Type B pancreatic cell (in vitro differentiated cells): ENCODE results near the gene LRRN4. TPM values are rescaled to one million over a fixed set of nuclear protein-coding genes. Genes with fewer than 3 reads are reported as not detected.

Experiments used
- DNase-seq: peaks from one replicate; pipeline ENCODE4 v3.0.0; 2021; ENCODE audit warnings: mixed read lengths; ENCODE audit not compliant: unreplicated experiment; ENCODE audit errors: extremely low spot score
- H3K27ac Mint-ChIP-seq: 2 replicates; pipeline ENCODE4 v1.8.0; 2021; ENCODE audit warnings: mild to moderate bottlenecking, mixed read lengths
- H3K27me3 Mint-ChIP-seq: 2 replicates; pipeline ENCODE4 v1.8.0; 2021; ENCODE audit warnings: mixed read lengths
- H3K36me3 Mint-ChIP-seq: 2 replicates; pipeline ENCODE4 v1.8.0; 2021; ENCODE audit warnings: mixed read lengths
- H3K4me1 Mint-ChIP-seq: one replicate; pipeline ENCODE4 v1.8.0; 2021; ENCODE audit warnings: mixed read lengths; ENCODE audit not compliant: unreplicated experiment
- H3K4me3 Mint-ChIP-seq: 2 replicates; pipeline ENCODE4 v1.8.0; 2021; ENCODE audit warnings: mild to moderate bottlenecking, mixed read lengths
- H3K9me3 Mint-ChIP-seq: 2 replicates; pipeline ENCODE4 v1.8.0; 2021; ENCODE audit warnings: mixed read lengths
- CTCF ChIP-seq: fragments of 200-600 bp; sonication (generic); conservative IDR thresholded peaks from 2 replicates; pipeline ENCODE4 v1.5.0; 2021; ENCODE audit warnings: antibody characterized with exemption, mild to moderate bottlenecking
- total RNA-seq: library from RNA; stranded (reverse); gene quantifications from 2 replicates; pipeline ENCODE4 v1.2.1, GENCODE V29; 2021; ENCODE audit warnings: low replicate concordance

LRRN4 gene
- total RNA-seq, 1 donor from 2014 or later, result 12.5 TPM

GRCh38 chr20:6070829-6071695 lies 17.2 kb upstream of the LRRN4 start:
- no peaks in the 10 kb centered on the region for H3K9me3 Mint-ChIP-seq
- peaks cover 6% of the 10 kb centered on the region for H3K4me1 Mint-ChIP-seq
- H3K27ac Mint-ChIP-seq, result no peak overlapping the region
- H3K27me3 Mint-ChIP-seq, result no peaks in the 10 kb centered on the region
- H3K4me3 Mint-ChIP-seq, result no peak overlapping the region
- TF ChIP-seq CTCF, result no peak
- DNase-seq, result no peak
- no peaks in the 10 kb centered on the region for H3K36me3 Mint-ChIP-seq

DNA sequence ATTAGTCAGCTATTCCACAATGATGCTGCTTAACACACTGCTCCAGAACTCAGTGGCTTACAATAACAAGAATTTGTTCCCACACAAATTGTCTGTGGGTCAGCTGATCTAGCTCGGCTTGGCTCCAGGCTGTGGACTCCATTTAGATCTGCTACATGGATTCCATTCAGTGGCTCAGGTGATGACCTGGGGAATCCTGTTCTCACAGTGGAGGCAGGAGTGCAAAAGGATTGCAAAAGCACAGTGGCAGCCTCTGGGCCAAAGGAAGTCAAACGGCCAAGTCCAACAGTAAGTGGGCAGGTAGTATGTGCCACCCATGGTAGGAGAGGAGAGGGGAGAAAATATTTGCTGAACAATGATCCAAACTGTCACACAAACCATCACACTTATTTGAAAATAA lies 15.8 kb upstream of the LRRN4 start:
- H3K9me3 Mint-ChIP-seq, result no peaks in the 10 kb centered on the region
- no peak for TF ChIP-seq CTCF
- H3K27ac Mint-ChIP-seq, result no peak overlapping the region
- H3K36me3 Mint-ChIP-seq, result no peaks in the 10 kb centered on the region
- H3K4me3 Mint-ChIP-seq, result no peak overlapping the region
- H3K4me1 Mint-ChIP-seq, result peaks cover 6% of the 10 kb centered on the region
- no peaks in the 10 kb centered on the region for H3K27me3 Mint-ChIP-seq
- DNase-seq, result no peak

GRCh38 chr20:6067763-6068318 lies 14.0 kb upstream of the LRRN4 start:
- Mint-ChIP-seq H3K4me3 (no peak overlapping the region), H3K27ac (no peak overlapping the region), H3K36me3 (no peaks in the 10 kb centered on the region), H3K4me1 (no peaks in the 10 kb centered on the region), H3K9me3 (no peaks in the 10 kb centered on the region), H3K27me3 (no peaks in the 10 kb centered on the region)
- no peak for DNase-seq
- no peak for TF ChIP-seq CTCF

GRCh38 chr20:6066582-6066981 lies 12.7 kb upstream of the LRRN4 start:
- no peaks in the 10 kb centered on the region for H3K9me3 Mint-ChIP-seq
- DNase-seq, result no peak
- H3K4me1 Mint-ChIP-seq, result no peaks in the 10 kb centered on the region
- no peak for TF ChIP-seq CTCF
- no peaks in the 10 kb centered on the region for H3K36me3 Mint-ChIP-seq
- H3K27me3 Mint-ChIP-seq, result no peaks in the 10 kb centered on the region
- no peak overlapping the region for H3K4me3 Mint-ChIP-seq
- no peak overlapping the region for H3K27ac Mint-ChIP-seq

DNA sequence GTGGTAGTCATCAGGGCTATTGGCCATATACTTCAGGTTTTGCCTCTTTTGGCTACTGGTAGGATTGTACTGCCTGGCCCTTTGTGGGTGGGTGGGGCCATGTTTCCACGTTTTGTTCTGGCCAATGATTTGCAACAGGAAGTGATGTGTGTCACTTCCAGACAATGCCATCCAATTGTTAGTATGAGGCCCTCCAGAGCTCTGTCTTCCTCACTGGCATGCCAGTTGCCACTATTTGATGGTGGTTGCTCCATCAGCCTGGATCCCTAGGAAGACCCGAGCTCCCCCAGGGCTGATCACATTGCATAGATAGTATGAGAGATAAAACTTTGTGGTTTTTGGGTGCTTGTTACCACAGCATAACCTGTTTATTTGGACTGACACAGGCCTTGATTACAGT lies 7.7 kb upstream of the LRRN4 start:
- H3K4me3 Mint-ChIP-seq, result no peak overlapping the region
- H3K36me3 Mint-ChIP-seq, result no peaks in the 10 kb centered on the region
- H3K27ac Mint-ChIP-seq, result no peak overlapping the region
- no peaks in the 10 kb centered on the region for H3K9me3 Mint-ChIP-seq
- no peak for DNase-seq
- H3K27me3 Mint-ChIP-seq, result no peaks in the 10 kb centered on the region
- no peak for TF ChIP-seq CTCF
- peaks cover 19% of the 10 kb centered on the region for H3K4me1 Mint-ChIP-seq
